Right forelimb (tissue), 1 donor: ENCODE results near the gene HSP90AA1.
"Not testable (repeated sequence)": the region's sequence is repeated elsewhere in the genome, so short reads cannot be mapped to it uniquely, and the experiment has no call there.

Experiments
- DNase-seq: peaks from one replicate; pipeline ENCODE4 v3.0.0-alpha.2; 2018

HSP90AA1 gene

GRCh38 chr14:102092806-102093205 lies 6.0 kb upstream of the HSP90AA1 start:
- DNase-seq, result no peak

GRCh38 chr14:102090713-102091112 lies 3.9 kb upstream of the HSP90AA1 start:
- no peak for DNase-seq

- no peak for DNase-seq
Measured at GRCh38 chr14:102089621-102090343, 2.9 kb upstream of the HSP90AA1 start.

- DNase-seq, result peak; percentile 80
Measured at GRCh38 chr14:102088012-102088792, 1.4 kb upstream of the HSP90AA1 start.

GRCh38 chr14:102087762-102088011 lies 843 bp upstream of the HSP90AA1 start:
- DNase-seq, result no peak

GRCh38 chr14:102086709-102086971 lies 204 bp downstream of the HSP90AA1 start:
- DNase-seq, result no peak

GRCh38 chr14:102085948-102086708 lies 716 bp downstream of the HSP90AA1 start:
- peak; percentile 71 for DNase-seq

- DNase-seq, result no peak
Measured at GRCh38 chr14:102085488-102085887, 1.4 kb downstream of the HSP90AA1 start.

GRCh38 chr14:102084931-102085330 lies 1.9 kb downstream of the HSP90AA1 start:
- no peak for DNase-seq

GRCh38 chr14:102084522-102084921 lies 2.3 kb downstream of the HSP90AA1 start:
- DNase-seq, result not testable (repeated sequence)

GRCh38 chr14:102081231-102082080 lies 5.4 kb downstream of the HSP90AA1 start:
- no peak for DNase-seq

- DNase-seq, result no peak
Measured at GRCh38 chr14:102080183-102081080, 6.4 kb downstream of the HSP90AA1 start.

GRCh38 chr14:102079700-102079979 lies 7.2 kb downstream of the HSP90AA1 start:
- no peak for DNase-seq

GRCh38 chr14:102078831-102079699 lies 7.8 kb downstream of the HSP90AA1 start:
- DNase-seq, result no peak

GRCh38 chr14:102078361-102078791 lies 8.5 kb downstream of the HSP90AA1 start:
- not testable (repeated sequence) for DNase-seq

- no peak for DNase-seq
Measured at GRCh38 chr14:102077382-102077709, 9.5 kb downstream of the HSP90AA1 start.

- DNase-seq, result no peak
Measured at GRCh38 chr14:102075155-102075554, 11.7 kb downstream of the HSP90AA1 start.

GRCh38 chr14:102074415-102074964 lies 12.4 kb downstream of the HSP90AA1 start:
- DNase-seq, result no peak

- DNase-seq, result no peak
Measured at GRCh38 chr14:102071283-102071998, 15.4 kb downstream of the HSP90AA1 start.

GRCh38 chr14:102066041-102066451 lies 20.8 kb downstream of the HSP90AA1 start:
- DNase-seq, result no peak
